Measurements from ENCODE around the gene PTPRN2.

PTPRN2 gene

DNA sequence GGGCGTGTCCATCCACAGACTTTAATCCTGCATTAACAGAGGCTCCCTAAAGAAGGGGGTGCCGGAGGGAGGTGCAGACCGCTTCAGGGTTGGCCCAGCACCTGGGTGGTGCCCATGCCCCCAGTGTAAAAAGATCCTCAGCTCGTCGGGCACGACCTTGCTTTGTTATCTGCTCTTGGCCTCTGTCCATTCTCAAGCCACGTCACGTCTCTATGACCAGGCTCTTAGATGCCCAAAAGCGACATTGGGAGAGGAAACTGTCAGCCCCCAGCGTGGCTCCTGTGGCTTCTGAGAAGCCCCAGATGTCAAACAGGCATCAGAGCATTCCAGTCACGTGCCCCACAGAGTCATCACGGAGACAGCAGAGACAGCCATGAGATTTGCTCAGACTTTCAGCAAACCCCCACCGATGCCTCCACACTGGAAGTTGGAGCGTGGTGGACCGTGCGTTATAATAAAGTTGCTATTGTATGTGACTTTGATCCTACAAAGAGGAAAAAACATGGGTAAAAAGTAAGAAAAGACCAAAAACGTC is 55.5 kb downstream of the PTPRN2 start:
- no peak overlapping the region for H3K4me3 ChIP-seq (ENCODE audit: low read length)
- DNase-seq (ENCODE audit: low read depth): no peak
- TF ChIP-seq, protein P1, sequence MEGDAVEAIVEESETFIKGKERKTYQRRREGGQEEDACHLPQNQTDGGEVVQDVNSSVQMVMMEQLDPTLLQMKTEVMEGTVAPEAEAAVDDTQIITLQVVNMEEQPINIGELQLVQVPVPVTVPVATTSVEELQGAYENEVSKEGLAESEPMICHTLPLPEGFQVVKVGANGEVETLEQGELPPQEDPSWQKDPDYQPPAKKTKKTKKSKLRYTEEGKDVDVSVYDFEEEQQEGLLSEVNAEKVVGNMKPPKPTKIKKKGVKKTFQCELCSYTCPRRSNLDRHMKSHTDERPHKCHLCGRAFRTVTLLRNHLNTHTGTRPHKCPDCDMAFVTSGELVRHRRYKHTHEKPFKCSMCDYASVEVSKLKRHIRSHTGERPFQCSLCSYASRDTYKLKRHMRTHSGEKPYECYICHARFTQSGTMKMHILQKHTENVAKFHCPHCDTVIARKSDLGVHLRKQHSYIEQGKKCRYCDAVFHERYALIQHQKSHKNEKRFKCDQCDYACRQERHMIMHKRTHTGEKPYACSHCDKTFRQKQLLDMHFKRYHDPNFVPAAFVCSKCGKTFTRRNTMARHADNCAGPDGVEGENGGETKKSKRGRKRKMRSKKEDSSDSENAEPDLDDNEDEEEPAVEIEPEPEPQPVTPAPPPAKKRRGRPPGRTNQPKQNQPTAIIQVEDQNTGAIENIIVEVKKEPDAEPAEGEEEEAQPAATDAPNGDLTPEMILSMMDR (conservative IDR thresholded peaks at IDR 0.05; ENCODE audit: low read length): no peak

DNA sequence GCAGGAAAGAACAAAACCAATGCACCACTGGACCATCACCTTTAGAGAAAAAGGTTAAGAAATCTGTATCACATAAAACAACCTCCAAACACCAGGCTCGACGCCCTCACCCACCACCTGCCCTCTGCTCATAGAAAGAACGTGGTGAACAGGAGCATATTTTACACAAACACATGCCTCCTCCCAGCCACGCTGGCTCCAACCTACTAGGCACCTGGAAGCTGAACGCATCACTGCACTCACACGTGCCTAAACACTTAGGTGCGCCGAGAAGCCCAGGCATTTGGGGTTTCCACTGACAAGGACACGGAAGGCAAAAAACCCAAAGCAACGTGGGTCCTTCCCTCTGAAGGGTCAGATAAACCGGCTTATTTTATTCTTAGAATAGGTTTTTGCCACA is 56.0 kb downstream of the PTPRN2 start:
- DNase-seq (ENCODE audit: low read depth): no peak
- TF ChIP-seq, protein P1 (conservative IDR thresholded peaks at IDR 0.05; ENCODE audit: low read length): no peak
- no peak overlapping the region for H3K4me3 ChIP-seq (ENCODE audit: low read length)

DNA sequence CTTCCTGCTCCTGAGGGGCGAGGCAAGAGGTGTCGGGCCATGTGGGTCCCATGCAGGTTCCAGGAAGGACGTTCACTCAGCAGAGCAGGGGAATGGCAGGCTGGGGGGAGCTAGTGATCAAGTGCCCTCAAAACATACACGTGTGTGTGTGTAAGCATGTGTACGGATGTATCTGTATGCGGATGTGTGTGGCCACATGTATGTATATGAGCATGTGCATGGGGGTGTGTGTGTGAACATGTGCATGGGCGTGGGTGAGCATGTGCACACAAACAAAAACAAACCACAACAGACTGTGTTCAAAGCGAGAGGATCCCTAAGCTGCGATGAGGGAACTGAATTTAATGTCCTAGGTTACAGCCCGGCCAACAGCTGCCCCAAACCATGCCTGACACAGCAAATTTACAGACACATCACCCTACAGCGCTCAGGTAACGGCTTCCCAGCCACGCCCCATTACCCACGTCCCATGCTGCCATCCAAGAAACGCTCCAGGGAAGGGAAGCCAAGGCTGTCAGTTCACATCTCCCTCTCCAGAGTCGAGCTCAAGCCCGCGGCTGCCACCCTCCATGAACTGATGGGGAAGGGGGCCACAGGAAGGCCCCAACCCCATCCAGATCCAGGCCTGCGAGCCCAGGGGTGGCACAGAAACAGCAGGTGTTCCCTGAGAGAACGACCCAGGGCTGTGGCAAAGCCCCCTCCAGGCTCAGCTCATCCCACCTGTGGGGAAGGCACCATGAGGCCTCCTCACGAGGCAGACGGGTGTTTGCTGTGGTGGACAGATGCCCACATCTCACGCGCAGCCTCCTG is 56.6 kb downstream of the PTPRN2 start:
- DNase-seq (ENCODE audit: low read depth): no peak
- TF ChIP-seq, protein P1 (conservative IDR thresholded peaks at IDR 0.05; ENCODE audit: low read length): no peak

DNA sequence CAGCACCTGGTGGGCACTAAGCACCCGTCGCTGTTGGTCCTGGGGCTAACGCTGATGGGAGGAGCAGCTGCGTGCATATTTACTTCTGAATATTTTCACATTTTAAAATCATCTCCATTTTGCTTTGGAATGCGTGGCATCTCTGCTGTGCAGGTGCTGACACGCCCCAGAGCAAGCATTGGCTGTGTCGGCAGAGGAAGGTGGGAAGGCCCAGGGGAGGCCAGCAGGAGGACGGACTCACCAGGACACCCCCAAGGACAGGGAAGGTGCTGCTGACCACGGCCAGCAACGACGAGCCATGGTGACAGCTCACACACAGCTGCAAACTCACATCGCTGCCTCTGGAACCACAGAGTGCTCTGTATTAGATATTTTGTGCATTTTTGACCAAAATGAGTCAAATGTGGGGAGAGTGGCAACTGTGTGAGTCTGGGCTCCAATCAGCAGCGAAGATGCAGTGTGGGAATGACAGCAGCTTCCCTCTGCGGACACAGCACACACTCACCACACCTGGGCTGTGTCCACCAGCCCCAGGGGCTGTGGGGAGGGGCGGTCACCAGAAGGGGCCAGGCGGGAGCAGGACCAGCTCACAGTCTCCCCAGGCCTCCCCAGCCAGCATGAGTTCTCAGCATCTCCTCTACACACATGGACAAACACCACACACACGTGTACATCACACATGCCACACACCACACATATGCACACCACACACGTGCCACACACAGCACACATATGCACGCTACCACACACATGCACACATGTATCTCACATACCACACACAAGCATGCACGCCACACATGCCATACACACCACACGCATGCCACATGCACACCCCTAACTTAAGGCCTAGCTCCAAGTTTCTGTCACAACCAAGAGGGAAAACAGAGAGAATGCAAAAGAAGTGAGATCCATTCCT is 58.2 kb downstream of the PTPRN2 start:
- no peak overlapping the region for H3K4me3 ChIP-seq (ENCODE audit: low read length)
- TF ChIP-seq, protein P1 (conservative IDR thresholded peaks at IDR 0.05; ENCODE audit: low read length): no peak
- no peak for DNase-seq (ENCODE audit: low read depth)

More for the DNA sequence above, 56.6 kb downstream of the PTPRN2 start:
- no peak overlapping the region for H3K4me3 ChIP-seq (ENCODE audit: low read length)

DNA sequence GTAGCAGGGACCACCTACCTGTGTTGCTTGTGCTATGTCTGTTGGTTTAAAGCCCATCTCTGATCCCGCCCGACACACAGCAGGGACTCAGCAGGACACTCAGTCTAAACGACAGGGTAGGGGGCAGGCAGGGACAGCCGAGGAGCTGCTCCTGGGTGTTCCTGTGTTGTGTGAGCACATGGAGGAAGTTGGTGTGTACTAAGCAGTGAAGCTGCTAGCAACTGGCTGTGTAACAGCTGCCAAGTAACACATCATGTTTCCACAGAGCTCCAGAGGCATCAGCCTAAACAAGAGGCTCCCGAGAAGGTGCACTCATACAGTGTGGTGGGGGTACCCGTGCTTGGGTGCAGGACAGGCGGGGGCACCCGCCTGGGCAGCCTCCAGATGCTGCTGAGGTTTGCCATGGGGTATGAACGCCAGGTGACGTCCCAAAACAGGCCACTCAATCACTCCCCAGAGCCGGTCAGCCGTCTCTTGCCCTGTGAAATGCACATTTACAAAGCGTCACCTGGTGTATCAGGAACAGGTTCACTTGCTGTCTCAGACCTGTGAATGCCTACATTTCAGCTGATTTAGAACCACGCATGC is 59.6 kb downstream of the PTPRN2 start:
- TF ChIP-seq, protein P1 (conservative IDR thresholded peaks at IDR 0.05; ENCODE audit: low read length): no peak
- DNase-seq (ENCODE audit: low read depth): no peak
- H3K4me3 ChIP-seq (ENCODE audit: low read length): no peak overlapping the region

DNA sequence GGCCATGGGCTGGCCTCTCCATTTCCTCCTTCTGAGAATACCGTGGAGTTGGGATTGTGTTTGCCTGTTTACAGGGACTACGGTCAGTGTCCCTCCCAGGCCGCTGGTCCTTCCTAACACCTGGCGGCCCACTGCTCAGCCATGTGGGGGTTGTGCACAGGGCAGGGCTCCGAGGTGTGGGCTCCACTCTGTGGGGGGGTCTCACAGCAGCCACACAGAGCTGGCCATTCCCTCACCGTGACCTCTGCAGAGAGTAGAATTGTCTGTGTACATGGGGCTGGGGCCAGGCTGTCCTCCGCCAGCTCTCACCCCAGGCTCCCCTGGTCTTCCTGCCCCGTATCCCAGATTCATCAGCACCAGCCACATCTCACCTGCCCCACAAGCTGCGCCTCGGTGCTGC is 60.1 kb downstream of the PTPRN2 start:
- TF ChIP-seq, protein P1 (conservative IDR thresholded peaks at IDR 0.05; ENCODE audit: low read length): no peak
- no peak for DNase-seq (ENCODE audit: low read depth)
- no peak overlapping the region for H3K4me3 ChIP-seq (ENCODE audit: low read length)

Data from AG10803 (cell line).